Kidney epithelial cell (primary cell): ENCODE data around the gene KIAA0586. TPM values are rescaled to one million over a fixed set of nuclear protein-coding genes. Genes with fewer than 3 reads are reported as not detected.
A peak's percentile ranks its signal among the peaks of the same experiment; 100 is the strongest.

Experiments
- DNase-seq: peaks from one replicate; pipeline ENCODE4 v3.0.0-alpha.2; 2010; ENCODE audit warnings: low read depth
- H3K27me3 ChIP-seq: 2 replicates; pipeline ENCODE4 v1.6.0; 2011; ENCODE audit warnings: low read length; ENCODE audit not compliant: control insufficient read depth, insufficient read depth
- H3K36me3 ChIP-seq: 2 replicates; pipeline ENCODE4 v1.5.1; 2011; ENCODE audit warnings: low read length; ENCODE audit not compliant: control insufficient read depth, insufficient read depth
- H3K4me3 ChIP-seq: 2 replicates; pipeline ENCODE4 v1.5.1; 2011; ENCODE audit warnings: low read depth, mild to moderate bottlenecking, control low read depth, low read length
- total RNA-seq: library from RNA; depleted of rRNA; stranded (reverse); fragments of >200 nt; gene quantifications from 2 replicates; pipeline ENCODE4 v1.2.3, GENCODE V29; 2015
- TF ChIP-seq, protein P1 (sequence below): IDR thresholded peaks from 2 replicates; pipeline ENCODE4 v1.5.1; 2011; ENCODE audit warnings: mild to moderate bottlenecking, moderate library complexity, low read length, control low read depth, inconsistent platforms; ENCODE audit not compliant: insufficient read depth, poor library complexity, severe bottlenecking

The KIAA0586 gene
- total RNA-seq, 1 donor from 2014 or later: 21.4 TPM

DNA sequence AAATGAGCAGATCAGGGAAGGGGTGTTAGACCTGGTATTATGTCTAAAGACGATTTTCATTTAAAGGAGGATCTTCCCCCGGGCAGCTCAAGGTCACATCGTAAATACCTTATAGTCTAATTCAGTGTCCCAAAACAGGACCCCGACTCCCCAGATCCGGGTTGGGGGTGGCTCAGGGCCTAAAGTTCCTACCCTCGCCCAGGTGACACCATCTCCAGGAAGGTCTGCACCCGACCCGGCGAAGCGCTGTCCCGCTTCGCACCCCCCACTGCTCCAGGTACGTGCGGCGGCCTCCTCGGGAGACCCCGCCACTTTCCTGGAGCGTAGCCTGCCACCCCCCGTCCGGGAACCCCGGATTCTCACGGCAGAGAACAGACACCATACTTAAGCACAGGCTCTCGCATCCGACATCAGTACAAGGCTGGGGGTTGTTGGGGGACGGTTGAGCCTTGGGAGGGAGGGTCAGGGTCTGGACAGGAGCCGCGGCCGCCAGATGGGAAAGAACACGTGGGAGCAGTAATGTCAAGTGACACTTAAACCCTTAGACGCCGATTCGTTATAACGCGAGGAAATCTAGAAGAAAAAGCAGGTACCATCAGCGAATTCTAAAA lies 744 bp upstream of the KIAA0586 start:
- Histone ChIP-seq H3K4me3 (peak overlapping the region; percentile 77), H3K27me3 (no peaks in the 10 kb centered on the region), H3K36me3 (no peaks in the 10 kb centered on the region)
- DNase-seq: no peak
- TF ChIP-seq, protein P1, sequence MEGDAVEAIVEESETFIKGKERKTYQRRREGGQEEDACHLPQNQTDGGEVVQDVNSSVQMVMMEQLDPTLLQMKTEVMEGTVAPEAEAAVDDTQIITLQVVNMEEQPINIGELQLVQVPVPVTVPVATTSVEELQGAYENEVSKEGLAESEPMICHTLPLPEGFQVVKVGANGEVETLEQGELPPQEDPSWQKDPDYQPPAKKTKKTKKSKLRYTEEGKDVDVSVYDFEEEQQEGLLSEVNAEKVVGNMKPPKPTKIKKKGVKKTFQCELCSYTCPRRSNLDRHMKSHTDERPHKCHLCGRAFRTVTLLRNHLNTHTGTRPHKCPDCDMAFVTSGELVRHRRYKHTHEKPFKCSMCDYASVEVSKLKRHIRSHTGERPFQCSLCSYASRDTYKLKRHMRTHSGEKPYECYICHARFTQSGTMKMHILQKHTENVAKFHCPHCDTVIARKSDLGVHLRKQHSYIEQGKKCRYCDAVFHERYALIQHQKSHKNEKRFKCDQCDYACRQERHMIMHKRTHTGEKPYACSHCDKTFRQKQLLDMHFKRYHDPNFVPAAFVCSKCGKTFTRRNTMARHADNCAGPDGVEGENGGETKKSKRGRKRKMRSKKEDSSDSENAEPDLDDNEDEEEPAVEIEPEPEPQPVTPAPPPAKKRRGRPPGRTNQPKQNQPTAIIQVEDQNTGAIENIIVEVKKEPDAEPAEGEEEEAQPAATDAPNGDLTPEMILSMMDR: no peak

DNA sequence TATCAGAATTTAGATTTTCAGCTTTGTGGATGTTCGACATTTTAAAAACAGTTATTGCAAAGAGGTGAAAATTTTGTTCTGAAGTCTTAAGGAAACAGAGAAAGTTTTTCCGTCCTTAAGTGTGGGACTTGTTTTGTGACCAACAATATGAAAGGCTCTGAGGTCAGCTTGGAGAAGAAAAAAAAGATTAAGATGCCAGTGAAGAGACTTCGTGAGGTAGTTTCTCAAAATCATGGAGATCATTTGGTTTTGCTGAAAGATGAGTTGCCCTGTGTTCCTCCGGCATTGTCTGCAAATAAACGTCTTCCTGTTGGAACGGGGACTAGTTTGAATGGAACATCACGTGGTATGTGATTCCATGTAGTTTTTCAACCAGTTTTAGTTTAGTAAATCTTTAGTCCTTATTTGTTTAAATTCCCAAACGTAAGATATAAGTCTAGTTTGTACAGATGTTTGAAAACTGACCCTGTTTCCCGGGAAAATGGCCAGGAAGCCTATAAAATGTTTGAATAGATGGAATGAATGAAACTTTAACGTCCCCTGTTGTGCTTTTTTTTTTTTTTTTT lies 682 bp downstream of the KIAA0586 start:
- H3K27me3 ChIP-seq: no peaks in the 10 kb centered on the region
- TF ChIP-seq, protein P1: no peak

DNA sequence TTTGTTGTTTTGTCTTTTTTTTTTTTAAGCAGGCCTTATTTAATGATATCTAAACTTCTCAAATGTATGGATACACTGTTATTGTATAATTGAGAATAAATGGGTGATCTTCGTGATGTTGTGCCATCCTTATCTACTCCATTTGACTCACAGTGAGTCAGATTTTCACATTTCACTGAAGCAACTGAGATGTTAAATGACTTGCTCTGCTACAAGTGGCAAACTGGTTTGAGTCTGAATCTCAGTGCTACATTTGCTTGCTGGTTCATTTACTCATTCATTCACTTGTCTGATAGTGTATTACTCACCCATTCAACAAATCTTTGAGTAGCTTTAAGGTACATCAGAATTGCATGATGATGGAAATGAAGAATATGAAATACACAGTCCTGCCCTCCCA lies 2.6 kb downstream of the KIAA0586 start:
- no peak for DNase-seq
- TF ChIP-seq, protein P1: no peak
- H3K36me3 ChIP-seq: no peaks in the 10 kb centered on the region
- no peak overlapping the region for H3K4me3 ChIP-seq
- H3K27me3 ChIP-seq: no peaks in the 10 kb centered on the region

More for the DNA sequence above, 682 bp downstream of the KIAA0586 start:
- H3K36me3 ChIP-seq: no peaks in the 10 kb centered on the region
- H3K4me3 ChIP-seq: peak overlapping the region; percentile 77
- no peak for DNase-seq

DNA sequence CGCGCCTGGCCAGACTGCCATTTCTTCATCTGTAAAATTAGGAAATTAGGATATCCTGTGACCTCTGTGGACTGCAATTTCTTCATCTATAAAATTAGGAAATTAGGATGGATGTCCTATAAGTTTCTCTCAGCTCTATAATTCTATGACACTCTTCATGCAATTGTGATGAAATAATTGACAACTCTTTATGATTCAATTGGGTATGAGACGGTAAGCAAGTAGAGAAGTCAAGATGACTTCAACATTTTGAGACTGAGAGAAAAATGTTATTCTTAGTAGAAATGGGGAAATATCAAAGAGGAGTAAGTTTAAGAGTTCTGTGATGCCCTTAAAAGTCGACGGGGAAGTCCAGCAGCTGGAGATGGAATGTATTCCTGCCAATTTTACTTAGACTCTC lies 12.0 kb downstream of the KIAA0586 start:
- H3K4me3 ChIP-seq: no peak overlapping the region
- TF ChIP-seq, protein P1: no peak
- no peaks in the 10 kb centered on the region for H3K36me3 ChIP-seq
- H3K27me3 ChIP-seq: no peaks in the 10 kb centered on the region
- no peak for DNase-seq

DNA sequence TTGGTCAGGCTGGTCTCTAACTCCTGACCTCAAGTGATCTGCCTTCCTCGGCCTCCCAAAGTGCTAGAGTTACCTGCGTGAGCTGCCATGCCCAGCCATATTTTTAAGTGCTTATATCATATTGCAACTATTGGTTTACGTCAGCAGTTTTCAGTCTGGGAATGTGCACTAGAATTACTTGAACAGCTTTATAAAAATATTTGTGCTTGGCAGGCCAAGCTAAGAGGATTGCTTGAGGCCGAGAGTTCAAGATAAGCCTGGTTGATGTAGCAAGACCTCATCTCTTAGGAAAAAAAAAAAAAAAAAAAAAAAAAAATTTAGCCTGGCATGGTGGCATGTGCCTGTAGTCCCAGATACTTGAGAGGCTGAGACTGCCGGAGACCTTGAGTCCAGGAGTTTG lies 17.1 kb downstream of the KIAA0586 start:
- H3K27me3 ChIP-seq: no peaks in the 10 kb centered on the region
- TF ChIP-seq, protein P1: no peak
- DNase-seq: no peak
- H3K4me3 ChIP-seq: no peak overlapping the region
- H3K36me3 ChIP-seq: no peaks in the 10 kb centered on the region
